Activated naive CD8-positive, alpha-beta T cell treated with anti-CD3 and anti-CD28 coated beads, Interleukin-2, amount 10 ng/mL, durations not matched to agents 7 days and 5 days (primary cell): ENCODE results near the gene DNAH1. TPM values are rescaled to one million over a fixed set of nuclear protein-coding genes. Genes with fewer than 3 reads are reported as not detected.

Experiments
- ATAC-seq: fragments of 150-1000 bp; cut with Tn5 transposase; one replicate; pipeline ENCODE4 v1.10.0; 2021; ENCODE audit warnings: low read depth, moderate library complexity
- POLR2A ChIA-PET: fragments of 350-600 bp; sonication (Branson Sonifier 250); formaldehyde crosslinking; loops from one replicate; lab custom pipeline; 2021; ENCODE audit warnings: antibody characterized with exemption; lab: Charles Lee
- DNase-seq: peaks from one replicate; pipeline ENCODE4 v3.0.0; 2021
- H3K27ac Mint-ChIP-seq: one replicate; pipeline ENCODE4 v1.8.0; 2022; ENCODE audit warnings: mild to moderate bottlenecking, mixed read lengths
- H3K27me3 Mint-ChIP-seq: one replicate; pipeline ENCODE4 v1.8.0; 2022; ENCODE audit warnings: mild to moderate bottlenecking, moderate library complexity, mixed read lengths
- H3K36me3 Mint-ChIP-seq: one replicate; pipeline ENCODE4 v1.8.0; 2021; ENCODE audit warnings: mild to moderate bottlenecking, mixed read lengths
- H3K4me1 Mint-ChIP-seq: one replicate; pipeline ENCODE4 v1.8.0; 2021; ENCODE audit warnings: mixed read lengths
- H3K4me3 Mint-ChIP-seq: one replicate; pipeline ENCODE4 v1.8.0; 2022; ENCODE audit warnings: mild to moderate bottlenecking, moderate library complexity, mixed read lengths
- H3K9me3 Mint-ChIP-seq: one replicate; pipeline ENCODE4 v1.8.0; 2021; ENCODE audit warnings: mixed read lengths
- total RNA-seq, 2 experiments: library from RNA; stranded (reverse); gene quantifications; one replicate each; pipeline ENCODE4 v1.2.3, GENCODE V29; 2021

The DNAH1 gene
- total RNA-seq, 2 experiments from 2014 or later = 28.5 to 30.0 TPM

DNA sequence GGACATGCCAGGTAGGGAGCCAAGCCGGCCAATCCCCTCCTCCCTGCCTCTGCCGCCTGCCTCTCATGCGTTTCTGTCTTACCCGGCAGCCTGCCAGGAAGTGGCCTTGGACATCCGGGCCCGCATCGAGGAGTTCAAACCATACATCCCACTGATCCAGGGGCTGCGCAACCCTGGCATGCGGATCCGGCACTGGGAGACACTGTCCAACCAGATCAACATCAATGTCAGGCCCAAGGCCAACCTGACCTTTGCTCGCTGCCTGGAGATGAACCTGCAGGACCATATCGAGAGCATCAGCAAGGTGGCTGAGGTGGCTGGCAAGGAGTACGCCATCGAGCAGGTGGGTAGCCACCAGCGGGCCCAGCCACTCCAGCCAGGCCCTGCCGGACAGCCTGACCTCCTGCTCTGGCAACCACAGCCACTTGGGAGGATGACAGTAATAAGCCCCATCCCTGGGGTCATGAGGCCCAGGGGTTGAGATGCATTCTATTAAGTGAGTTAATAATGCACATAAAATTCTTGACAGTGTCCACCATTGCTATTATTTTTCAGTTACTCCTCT, 37.3 kb downstream of the DNAH1 start:
- Mint-ChIP-seq H3K4me1 (peaks cover 9% of the 10 kb centered on the region), H3K36me3 (peaks cover 1% of the 10 kb centered on the region), H3K27me3 (no peaks in the 10 kb centered on the region), H3K4me3 (no peak overlapping the region), H3K27ac (no peak overlapping the region), H3K9me3 (no peaks in the 10 kb centered on the region)
- DNase-seq (no peak), ATAC-seq (no peak)
- POLR2A ChIA-PET = no interaction called here

DNA sequence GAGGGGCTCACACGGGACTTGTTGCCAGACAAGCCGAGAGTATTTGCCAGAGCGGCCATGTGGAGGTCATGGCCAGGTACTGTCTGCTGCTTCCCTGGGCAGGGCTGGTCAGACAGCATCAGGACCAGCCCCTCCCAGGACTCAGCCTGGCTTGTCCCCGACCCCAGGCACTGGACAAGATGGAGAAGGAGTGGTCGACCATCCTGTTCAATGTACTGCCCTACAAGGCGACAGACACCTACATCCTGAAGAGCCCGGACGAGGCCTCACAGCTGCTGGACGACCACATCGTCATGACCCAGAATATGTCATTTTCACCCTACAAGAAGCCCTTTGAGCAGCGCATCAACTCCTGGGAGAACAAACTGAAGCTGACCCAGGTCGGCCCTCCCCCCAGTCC, 38.6 kb downstream of the DNAH1 start:
- Mint-ChIP-seq H3K36me3 (peaks cover 1% of the 10 kb centered on the region), H3K9me3 (no peaks in the 10 kb centered on the region), H3K4me1 (peaks cover 9% of the 10 kb centered on the region), H3K27me3 (no peaks in the 10 kb centered on the region), H3K4me3 (no peak overlapping the region), H3K27ac (no peak overlapping the region)
- DNase-seq = no peak
- ATAC-seq = no peak
- POLR2A ChIA-PET = no interaction called here

DNA sequence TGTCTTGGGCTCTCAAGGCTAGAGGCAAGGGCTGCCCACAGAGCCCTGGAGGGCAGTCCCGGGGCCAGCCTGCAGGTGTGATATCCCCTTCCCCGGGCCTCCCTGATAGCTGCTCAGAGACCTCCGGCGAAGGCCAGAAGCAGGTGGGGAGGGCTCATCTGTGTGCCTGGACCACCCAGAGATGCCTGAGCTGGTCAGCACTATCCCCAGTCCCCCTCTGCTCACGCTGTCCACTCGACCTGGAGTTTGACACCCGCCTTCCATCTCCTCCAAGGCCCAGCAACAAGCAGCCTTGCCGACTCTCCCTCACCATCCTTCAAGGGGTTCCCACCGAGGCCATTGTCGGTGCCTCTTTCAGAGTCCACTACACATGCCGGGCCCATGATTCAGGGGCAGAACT, 39.4 kb downstream of the DNAH1 start:
- H3K27ac Mint-ChIP-seq = peak overlapping the region; percentile 9
- POLR2A ChIA-PET = no interaction called here
- DNase-seq (no peak), ATAC-seq (no peak)
- H3K4me1 Mint-ChIP-seq = peaks cover 9% of the 10 kb centered on the region
- H3K27me3 Mint-ChIP-seq = no peaks in the 10 kb centered on the region
- H3K36me3 Mint-ChIP-seq = peaks cover 1% of the 10 kb centered on the region
- no peak overlapping the region for H3K4me3 Mint-ChIP-seq
- H3K9me3 Mint-ChIP-seq = no peaks in the 10 kb centered on the region

DNA sequence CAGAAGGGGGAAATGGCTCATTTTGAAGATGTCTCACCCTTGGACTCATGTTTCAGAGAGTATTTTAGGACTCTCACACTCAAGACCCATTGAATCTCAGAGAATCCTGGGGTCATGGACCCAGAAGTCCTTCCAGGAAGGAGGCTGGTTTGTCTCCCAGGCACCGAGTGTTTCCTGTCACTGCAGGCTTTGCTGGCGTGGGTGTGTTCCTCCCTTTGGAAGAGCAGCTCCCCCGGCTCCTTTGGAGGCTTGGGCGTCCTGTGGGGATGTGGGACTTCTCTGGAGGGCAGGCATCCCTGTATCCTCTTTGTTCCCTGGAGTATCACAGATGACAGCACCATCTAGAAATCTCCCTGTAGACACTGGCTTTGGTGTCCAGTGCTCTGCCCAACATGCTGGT, 40.0 kb downstream of the DNAH1 start:
- H3K4me1 Mint-ChIP-seq = peaks cover 9% of the 10 kb centered on the region
- POLR2A ChIA-PET = no interaction called here
- ATAC-seq (no peak), DNase-seq (no peak)
- no peak overlapping the region for H3K4me3 Mint-ChIP-seq
- no peak overlapping the region for H3K27ac Mint-ChIP-seq
- no peaks in the 10 kb centered on the region for H3K9me3 Mint-ChIP-seq
- no peaks in the 10 kb centered on the region for H3K27me3 Mint-ChIP-seq
- peaks cover 1% of the 10 kb centered on the region for H3K36me3 Mint-ChIP-seq

DNA sequence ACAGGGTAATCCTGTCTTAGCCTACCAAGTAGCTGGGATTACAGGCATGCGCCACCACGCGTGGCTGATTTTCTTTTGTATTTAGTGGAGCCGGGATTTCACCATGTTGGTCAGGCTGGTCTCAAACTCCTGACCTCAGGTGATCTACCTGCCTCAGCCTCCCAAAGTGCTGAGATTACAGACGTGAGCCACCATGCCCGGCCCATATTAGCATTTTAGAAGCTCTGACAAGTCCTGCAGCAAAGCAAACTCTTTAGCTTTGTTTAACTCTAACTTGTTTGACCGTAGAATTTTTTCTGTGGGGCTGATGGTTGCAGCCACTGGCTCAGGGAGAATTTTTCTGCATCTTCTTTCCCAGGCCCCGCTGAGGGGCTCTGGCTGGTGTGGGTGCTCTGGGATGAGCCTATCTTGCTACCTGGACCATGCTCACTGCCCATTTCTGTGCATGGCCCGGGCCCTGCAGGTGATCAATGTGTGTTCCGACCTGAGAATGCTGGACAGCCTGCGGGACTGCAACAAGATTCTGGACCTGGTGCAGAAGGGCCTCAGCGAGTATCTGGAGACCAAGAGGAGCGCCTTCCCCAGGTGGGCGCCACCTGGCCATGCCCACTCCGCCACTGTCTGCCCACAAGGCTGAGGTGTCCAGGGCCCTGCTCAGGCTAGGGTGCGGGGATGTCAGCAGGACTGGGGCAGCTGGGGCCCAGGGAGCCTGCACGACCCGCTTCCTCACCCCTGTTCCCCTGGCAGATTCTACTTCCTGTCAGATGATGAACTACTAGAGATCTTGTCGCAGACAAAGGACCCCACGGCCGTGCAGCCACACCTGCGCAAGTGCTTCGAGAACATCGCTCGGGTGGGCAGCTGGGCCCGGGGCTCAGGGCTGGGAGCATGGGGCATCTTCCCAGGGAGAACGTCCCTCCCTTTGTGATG, 41.3 kb downstream of the DNAH1 start:
- Mint-ChIP-seq H3K27me3 (no peaks in the 10 kb centered on the region), H3K9me3 (no peaks in the 10 kb centered on the region), H3K36me3 (peaks cover 1% of the 10 kb centered on the region), H3K4me3 (no peak overlapping the region), H3K27ac (no peak overlapping the region), H3K4me1 (peaks cover 9% of the 10 kb centered on the region)
- DNase-seq (no peak), ATAC-seq (peak; percentile 62)
- POLR2A ChIA-PET = interaction anchor here (0.6 kb wide), 1 partner anchor 208 kb away, joined by 3 read pairs; no protein-coding TSS in a partner anchor

DNA sequence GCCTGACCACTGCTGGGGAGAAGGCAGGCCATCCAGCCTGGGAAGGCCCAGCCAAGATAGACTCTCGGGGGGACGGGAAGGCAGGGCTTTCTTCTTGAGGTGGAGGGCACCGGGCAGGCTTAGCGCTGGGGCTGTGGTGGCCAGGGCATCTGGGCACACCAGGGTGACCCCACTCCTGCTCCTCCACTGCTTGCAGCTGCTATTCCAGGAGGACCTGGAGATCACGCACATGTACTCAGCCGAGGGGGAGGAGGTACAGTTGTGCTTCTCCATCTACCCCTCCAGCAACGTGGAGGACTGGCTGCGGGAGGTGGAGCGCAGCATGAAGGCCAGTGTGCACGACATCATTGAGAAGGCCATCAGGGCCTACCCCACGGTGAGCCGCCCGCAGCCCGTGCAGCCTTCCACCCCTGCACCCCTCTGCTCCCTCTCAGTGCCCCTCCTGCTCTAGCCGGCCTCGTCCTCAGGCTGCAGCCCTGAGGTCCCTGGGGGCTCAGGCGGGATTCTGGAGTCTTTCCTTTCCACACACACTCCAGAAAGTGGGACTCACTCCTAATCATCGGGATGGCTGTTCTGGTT, 42.3 kb downstream of the DNAH1 start:
- Mint-ChIP-seq H3K27me3 (no peaks in the 10 kb centered on the region), H3K27ac (no peak overlapping the region), H3K4me3 (no peak overlapping the region), H3K36me3 (peaks cover 1% of the 10 kb centered on the region), H3K4me1 (peaks cover 9% of the 10 kb centered on the region), H3K9me3 (no peaks in the 10 kb centered on the region)
- DNase-seq (no peak), ATAC-seq (no peak)
- POLR2A ChIA-PET = no interaction called here

DNA sequence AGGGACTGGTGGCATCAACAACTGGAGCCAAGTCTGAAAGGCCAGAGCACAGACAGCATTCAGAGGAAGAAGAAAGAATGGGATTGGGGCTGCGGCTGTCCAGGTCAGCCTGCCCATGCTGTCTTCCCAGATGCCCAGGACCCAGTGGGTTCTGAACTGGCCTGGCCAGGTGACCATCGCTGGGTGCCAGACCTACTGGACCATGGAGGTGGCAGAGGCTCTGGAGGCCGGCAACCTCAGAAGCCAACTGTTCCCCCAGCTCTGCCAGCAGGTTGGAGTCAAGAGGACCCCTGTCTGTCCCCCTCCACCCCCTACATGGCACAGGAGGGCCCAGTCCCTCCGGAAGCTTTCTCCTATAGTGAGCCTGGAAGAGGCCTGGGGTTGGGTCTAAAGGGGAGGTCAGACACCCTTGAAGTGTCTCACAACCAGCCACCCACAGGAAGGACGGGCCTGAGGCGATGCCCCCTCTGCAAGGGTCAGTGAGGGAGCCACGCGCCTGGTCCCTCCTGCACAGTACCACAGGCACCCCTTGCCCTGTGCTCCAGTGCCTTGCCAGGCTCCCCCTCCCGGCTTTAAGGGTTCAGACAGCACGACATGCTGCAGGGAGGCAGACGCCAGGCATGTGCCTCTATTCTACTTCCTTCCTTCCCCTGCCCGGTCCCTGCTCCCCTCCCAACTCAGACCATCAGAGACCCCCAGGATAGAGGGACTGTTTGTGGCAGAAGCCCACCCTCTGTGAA, 43.2 kb downstream of the DNAH1 start:
- Mint-ChIP-seq H3K27ac (no peak overlapping the region), H3K36me3 (peaks cover 1% of the 10 kb centered on the region), H3K9me3 (no peaks in the 10 kb centered on the region), H3K27me3 (no peaks in the 10 kb centered on the region), H3K4me3 (no peak overlapping the region), H3K4me1 (peaks cover 9% of the 10 kb centered on the region)
- ATAC-seq (no peak), DNase-seq (no peak)
- POLR2A ChIA-PET = no interaction called here

DNA sequence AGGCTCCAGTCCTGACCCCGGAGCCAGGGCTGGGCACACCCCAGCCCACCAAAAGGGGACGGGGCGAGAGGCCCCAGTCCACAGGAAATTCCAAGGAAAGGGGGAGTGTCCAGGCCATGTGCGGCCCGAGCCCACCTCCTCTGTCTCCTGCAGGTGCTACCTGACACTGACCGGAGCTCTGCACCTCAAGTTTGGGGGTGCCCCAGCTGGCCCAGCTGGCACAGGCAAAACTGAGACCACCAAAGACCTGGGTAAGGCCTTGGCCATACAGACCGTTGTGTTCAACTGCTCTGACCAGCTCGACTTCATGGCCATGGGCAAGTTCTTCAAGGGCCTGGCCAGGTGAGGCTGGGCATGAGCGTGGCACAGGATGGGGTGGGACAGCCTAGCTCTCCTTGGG, 44.9 kb downstream of the DNAH1 start:
- POLR2A ChIA-PET = no interaction called here
- Mint-ChIP-seq H3K27me3 (no peaks in the 10 kb centered on the region), H3K36me3 (peaks cover 1% of the 10 kb centered on the region), H3K4me1 (peaks cover 9% of the 10 kb centered on the region), H3K9me3 (no peaks in the 10 kb centered on the region), H3K4me3 (no peak overlapping the region), H3K27ac (no peak overlapping the region)
- no peak for ATAC-seq
- DNase-seq = no peak

DNA sequence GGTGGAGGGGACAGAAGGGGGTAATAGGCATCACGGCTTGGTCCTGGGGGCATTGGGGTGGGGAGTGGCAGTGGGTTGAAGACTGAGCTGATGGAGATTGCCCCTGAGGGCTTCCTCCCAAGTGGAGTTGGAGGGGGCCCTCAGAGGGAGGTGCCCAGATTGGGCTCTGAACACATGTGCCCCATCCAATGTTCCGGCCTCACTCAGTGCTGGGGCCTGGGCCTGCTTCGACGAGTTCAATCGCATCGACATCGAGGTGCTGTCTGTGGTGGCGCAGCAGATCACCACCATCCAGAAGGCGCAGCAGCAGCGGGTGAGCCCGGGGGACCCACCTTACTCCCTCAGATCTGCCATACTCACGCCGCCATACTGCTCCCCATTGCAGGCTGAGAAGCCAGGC, 45.3 kb downstream of the DNAH1 start:
- DNase-seq (no peak), ATAC-seq (no peak)
- peaks cover 8% of the 10 kb centered on the region for H3K4me1 Mint-ChIP-seq
- H3K36me3 Mint-ChIP-seq = peaks cover 1% of the 10 kb centered on the region
- H3K27ac Mint-ChIP-seq = no peak overlapping the region
- H3K9me3 Mint-ChIP-seq = no peaks in the 10 kb centered on the region
- no peak overlapping the region for H3K4me3 Mint-ChIP-seq
- POLR2A ChIA-PET = no interaction called here
- H3K27me3 Mint-ChIP-seq = no peaks in the 10 kb centered on the region

DNA sequence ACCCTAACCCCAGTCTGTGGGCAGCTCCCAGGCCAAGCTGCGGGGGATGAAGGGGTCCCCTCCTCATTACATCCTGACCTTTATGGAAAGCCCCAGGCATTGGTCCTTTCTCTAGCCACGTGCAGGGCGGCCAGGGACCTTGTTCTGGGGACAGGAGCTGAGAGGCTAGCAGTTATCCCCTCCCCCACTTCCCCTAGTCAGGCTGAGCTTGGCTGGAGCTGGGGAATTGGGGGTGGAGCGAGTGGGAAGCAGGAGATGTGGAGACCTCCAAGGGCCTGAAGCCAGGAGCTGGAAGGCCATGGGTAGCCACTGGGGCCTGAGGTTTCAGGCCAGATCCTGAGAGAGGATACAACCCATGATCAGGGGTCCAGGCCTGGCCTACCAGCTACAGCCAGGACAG, 45.8 kb downstream of the DNAH1 start:
- ATAC-seq = no peak
- POLR2A ChIA-PET = no interaction called here
- Mint-ChIP-seq H3K36me3 (peaks cover 1% of the 10 kb centered on the region), H3K9me3 (no peaks in the 10 kb centered on the region), H3K27ac (no peak overlapping the region), H3K4me3 (no peak overlapping the region), H3K27me3 (no peaks in the 10 kb centered on the region), H3K4me1 (peaks cover 7% of the 10 kb centered on the region)
- no peak for DNase-seq

DNA sequence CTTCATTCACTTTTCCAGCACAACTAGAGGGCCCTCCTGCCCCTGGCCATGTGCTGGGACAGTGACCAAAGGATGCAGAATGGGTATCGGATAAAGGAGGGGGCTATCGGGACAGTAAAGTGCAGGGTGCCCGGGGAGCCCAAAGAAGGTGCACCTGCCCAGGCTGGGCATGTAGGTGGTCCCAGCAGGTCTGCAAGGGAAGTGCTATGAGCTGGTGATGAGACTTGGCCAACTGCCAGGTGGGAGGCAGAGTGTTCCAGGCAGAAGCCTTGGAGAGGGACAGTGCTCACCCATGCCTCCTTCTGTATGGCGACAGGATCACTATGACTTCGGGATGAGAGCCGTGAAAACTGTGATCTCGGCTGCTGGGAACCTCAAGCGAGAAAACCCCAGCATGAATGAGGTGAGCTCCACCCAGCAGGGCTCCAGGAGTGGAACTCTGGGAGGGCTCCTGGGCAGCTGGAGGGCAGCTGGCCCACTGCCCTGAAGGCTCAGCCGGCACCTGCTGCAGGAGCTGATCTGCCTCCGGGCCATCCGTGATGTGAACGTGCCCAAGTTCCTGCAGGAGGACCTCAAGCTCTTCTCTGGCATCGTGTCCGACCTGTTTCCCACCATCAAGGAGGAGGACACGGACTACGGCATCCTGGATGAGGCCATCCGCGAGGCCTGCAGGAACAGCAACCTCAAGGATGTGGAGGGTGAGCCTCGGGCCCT, 48.4 kb downstream of the DNAH1 start:
- H3K36me3 Mint-ChIP-seq = no peaks in the 10 kb centered on the region
- H3K27me3 Mint-ChIP-seq = no peaks in the 10 kb centered on the region
- no peaks in the 10 kb centered on the region for H3K4me1 Mint-ChIP-seq
- no peak for ATAC-seq
- no peak overlapping the region for H3K27ac Mint-ChIP-seq
- H3K4me3 Mint-ChIP-seq = no peak overlapping the region
- no peaks in the 10 kb centered on the region for H3K9me3 Mint-ChIP-seq
- POLR2A ChIA-PET = no interaction called here
- DNase-seq = no peak

DNA sequence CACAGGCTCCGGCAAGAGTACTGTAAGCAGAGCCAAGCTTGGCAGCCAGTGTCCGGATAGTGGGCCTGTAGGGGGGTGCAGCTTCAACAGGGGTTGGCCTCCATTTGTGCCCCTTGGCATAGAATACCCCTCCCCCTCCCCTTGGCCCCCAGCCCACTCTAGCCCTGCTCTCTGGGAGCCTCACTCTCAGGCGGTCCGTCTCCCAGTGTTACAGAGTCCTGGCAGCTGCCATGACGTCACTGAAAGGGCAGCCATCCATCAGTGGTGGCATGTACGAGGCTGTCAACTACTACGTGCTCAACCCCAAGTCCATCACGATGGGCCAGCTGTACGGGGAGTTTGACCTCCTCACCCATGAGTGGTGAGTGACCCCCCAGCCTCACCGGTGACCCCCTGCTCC, 50.4 kb downstream of the DNAH1 start:
- Mint-ChIP-seq H3K9me3 (no peaks in the 10 kb centered on the region), H3K36me3 (no peaks in the 10 kb centered on the region), H3K4me3 (no peak overlapping the region), H3K4me1 (no peaks in the 10 kb centered on the region), H3K27ac (no peak overlapping the region), H3K27me3 (no peaks in the 10 kb centered on the region)
- POLR2A ChIA-PET = interaction anchor here (0.6 kb wide), 1 partner anchor 127 kb away, joined by 4 read pairs; the partner anchor contains the start of gene TWF2
- no peak for ATAC-seq
- DNase-seq = no peak
